Stromal cell of bone marrow (primary cell): ENCODE measurements around the gene ARL8B.
"Not testable (repeated sequence)": the region's sequence is repeated elsewhere in the genome, so short reads cannot be mapped to it uniquely, and the experiment has no call there.

Source experiments
- DNase-seq: peaks from one replicate; pipeline ENCODE4 v3.0.0-alpha.2; 2012; ENCODE audit warnings: low read depth

The ARL8B gene

GRCh38 chr3:5122030-5122740 is at the start of gene ARL8B:
Gene ARL8B, plus strand, starts transcription at chr3:5122292. Its CDS starts 174 bp downstream, at chr3:5122466.
- peak; percentile 74 for DNase-seq

GRCh38 chr3:5073374-5074085 is 48.6 kb upstream of the ARL8B start:
- DNase-seq, result no peak

- peak; percentile 33 for DNase-seq
Measured at GRCh38 chr3:5078151-5078550, 43.9 kb upstream of the ARL8B start.

GRCh38 chr3:5079761-5080160 is 42.3 kb upstream of the ARL8B start:
- DNase-seq, result no peak

- no peak for DNase-seq
Measured at GRCh38 chr3:5080779-5081550, 41.1 kb upstream of the ARL8B start.

GRCh38 chr3:5081973-5082788 is 39.9 kb upstream of the ARL8B start:
- DNase-seq, result not testable (repeated sequence)

GRCh38 chr3:5082789-5083115 is 39.3 kb upstream of the ARL8B start:
- DNase-seq, result no peak

- DNase-seq, result no peak
Measured at GRCh38 chr3:5084224-5084623, 37.9 kb upstream of the ARL8B start.

GRCh38 chr3:5086708-5087107 is 35.4 kb upstream of the ARL8B start:
- no peak for DNase-seq

- no peak for DNase-seq
Measured at GRCh38 chr3:5087209-5087608, 34.9 kb upstream of the ARL8B start.

GRCh38 chr3:5090197-5090596 is 31.9 kb upstream of the ARL8B start:
- no peak for DNase-seq

- no peak for DNase-seq
Measured at GRCh38 chr3:5092018-5092417, 30.1 kb upstream of the ARL8B start.

- DNase-seq, result no peak
Measured at GRCh38 chr3:5093731-5094130, 28.4 kb upstream of the ARL8B start.

GRCh38 chr3:5095886-5096285 is 26.2 kb upstream of the ARL8B start:
- DNase-seq, result no peak

GRCh38 chr3:5096336-5097008 is 25.6 kb upstream of the ARL8B start:
- no peak for DNase-seq

GRCh38 chr3:5098346-5098745 is 23.7 kb upstream of the ARL8B start:
- DNase-seq, result no peak

GRCh38 chr3:5102532-5102931 is 19.6 kb upstream of the ARL8B start:
- DNase-seq, result no peak

GRCh38 chr3:5103743-5104142 is 18.3 kb upstream of the ARL8B start:
- DNase-seq, result no peak

GRCh38 chr3:5105050-5105449 is 17.0 kb upstream of the ARL8B start:
- no peak for DNase-seq

GRCh38 chr3:5106371-5106770 is 15.7 kb upstream of the ARL8B start:
- not testable (repeated sequence) for DNase-seq

- not testable (repeated sequence) for DNase-seq
Measured at GRCh38 chr3:5106933-5107334, 15.2 kb upstream of the ARL8B start.

- no peak for DNase-seq
Measured at GRCh38 chr3:5110337-5110736, 11.8 kb upstream of the ARL8B start.
